Amniotic stem cell (primary cell): ENCODE data around the gene WNT7B.

Source experiments
- DNase-seq: peaks from one replicate; lab custom pipeline; 2025; lab: John Stamatoyannopoulos, UW

WNT7B gene

DNA sequence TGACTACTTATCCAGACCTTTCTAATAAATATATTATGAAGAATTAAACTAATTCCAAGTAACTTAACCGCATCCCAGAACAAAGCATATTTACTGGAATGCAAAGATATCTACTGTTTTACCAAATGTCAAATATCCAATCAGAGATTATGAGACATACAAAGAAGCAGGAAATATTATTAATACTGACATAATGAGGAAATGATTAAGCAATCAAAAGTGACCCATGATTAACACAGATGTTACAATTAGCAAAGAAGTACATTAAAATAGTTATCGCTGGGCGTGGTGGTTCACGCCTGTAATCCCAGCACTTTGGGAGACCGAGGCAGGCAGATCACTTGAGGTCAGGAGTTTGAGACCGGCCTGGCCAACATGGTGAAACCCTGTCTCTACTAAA is 105.2 kb downstream of the WNT7B start:
- no peak for DNase-seq
